ENCODE results near the gene RASGRP4.

GRCh38 chr19:38457690-38458405 lies 31.8 kb upstream of the RASGRP4 start:
- TF ChIP-seq, protein P1, sequence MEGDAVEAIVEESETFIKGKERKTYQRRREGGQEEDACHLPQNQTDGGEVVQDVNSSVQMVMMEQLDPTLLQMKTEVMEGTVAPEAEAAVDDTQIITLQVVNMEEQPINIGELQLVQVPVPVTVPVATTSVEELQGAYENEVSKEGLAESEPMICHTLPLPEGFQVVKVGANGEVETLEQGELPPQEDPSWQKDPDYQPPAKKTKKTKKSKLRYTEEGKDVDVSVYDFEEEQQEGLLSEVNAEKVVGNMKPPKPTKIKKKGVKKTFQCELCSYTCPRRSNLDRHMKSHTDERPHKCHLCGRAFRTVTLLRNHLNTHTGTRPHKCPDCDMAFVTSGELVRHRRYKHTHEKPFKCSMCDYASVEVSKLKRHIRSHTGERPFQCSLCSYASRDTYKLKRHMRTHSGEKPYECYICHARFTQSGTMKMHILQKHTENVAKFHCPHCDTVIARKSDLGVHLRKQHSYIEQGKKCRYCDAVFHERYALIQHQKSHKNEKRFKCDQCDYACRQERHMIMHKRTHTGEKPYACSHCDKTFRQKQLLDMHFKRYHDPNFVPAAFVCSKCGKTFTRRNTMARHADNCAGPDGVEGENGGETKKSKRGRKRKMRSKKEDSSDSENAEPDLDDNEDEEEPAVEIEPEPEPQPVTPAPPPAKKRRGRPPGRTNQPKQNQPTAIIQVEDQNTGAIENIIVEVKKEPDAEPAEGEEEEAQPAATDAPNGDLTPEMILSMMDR (conservative IDR thresholded peaks at IDR 0.05) = no peak
- TF ChIP-seq ZFX (IDR thresholded peaks at IDR 0.05) = no peak

All from C4-2B (cell line).